Skeletal muscle cell (primary cell): Measurements from ENCODE around the gene GOLGA6L7.
"Not testable (repeated sequence)": the region's sequence is repeated elsewhere in the genome, so short reads cannot be mapped to it uniquely, and the experiment has no call there.

Experiments used
- DNase-seq: peaks from one replicate; pipeline ENCODE4 v3.0.0-alpha.2; 2010; ENCODE audit warnings: low read depth
- H3K4me3 ChIP-seq: 2 replicates; pipeline ENCODE4 v1.5.1; 2011; ENCODE audit warnings: low read depth, mild to moderate bottlenecking, control low read depth, low read length, moderate library complexity

The GOLGA6L7 gene

DNA sequence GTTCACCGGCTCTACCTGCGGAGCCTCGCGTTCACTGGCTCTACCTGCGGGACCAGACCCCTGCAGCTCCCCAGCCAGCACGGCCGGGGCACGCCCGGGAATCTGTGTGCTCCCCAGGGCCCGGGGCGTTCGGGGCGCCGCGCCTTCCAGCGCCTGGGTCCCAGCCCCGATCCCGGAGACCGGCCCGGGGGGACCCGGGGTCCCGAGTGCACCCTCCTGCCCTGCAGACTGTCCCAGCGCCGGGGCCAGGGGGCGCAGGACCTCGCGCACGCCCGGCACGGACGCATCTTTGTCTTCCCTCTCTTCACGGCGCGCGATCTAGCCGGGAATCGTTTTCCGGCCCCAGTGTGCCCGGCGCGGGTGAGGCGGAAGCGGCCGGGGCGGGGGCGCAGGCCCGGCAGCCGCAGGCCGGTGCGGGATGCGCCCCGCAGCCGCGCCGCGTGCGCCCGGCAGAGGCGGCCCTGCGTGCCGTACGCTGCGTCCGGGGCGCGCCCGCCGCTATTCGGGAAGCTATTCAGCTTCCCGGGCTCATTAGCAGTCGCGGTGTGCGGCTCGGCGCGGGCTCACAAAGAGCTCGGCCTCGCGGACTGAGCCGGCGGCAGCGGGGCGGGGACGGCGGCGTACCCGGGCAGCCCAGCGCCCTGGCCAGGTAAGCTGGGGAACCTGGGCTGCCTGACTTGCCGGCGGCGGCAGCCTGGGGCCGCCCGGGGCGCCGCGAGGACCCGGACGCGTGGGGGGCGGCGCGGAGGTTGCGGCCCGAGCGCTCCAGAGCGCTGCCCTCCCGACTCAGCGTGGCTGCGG, 37.4 kb upstream of the GOLGA6L7 start, which contains the start of gene APBA2:
Gene APBA2 (plus strand): TSS at position 345 of the 801 bp plus-strand sequence. CDS start 167,911 bp downstream, outside the sequence.
- peak within 1 kb of the TSS; percentile 72 for H3K4me3 ChIP-seq
- no peak for DNase-seq

DNA sequence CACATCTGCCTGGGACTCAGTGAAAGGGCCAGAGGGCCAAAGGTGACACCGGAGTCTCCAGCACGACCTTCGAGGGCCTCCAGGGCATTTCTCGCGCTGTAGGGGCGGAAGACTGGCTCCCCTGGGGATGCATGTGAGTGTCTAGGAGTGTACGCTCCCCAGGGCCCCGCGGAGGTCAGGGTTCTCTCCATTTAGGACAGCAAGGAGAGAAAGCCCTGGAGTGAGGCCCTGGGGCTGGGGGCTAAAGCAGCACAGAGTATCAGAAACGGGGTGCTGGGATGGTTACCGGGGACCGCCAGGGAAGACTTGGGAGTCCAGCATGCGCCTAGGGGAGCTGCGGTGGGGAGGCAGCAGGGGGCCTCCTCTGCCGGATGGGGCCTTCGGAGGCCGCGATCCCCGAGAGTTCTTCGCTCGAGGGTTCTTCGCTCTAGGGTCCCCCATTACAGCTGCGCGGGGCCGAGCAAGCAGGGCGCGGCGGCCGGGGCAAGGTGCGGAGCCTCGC, 36.7 kb upstream of the GOLGA6L7 start:
- DNase-seq: no peak
- peak overlapping the region; percentile 72 for H3K4me3 ChIP-seq

DNA sequence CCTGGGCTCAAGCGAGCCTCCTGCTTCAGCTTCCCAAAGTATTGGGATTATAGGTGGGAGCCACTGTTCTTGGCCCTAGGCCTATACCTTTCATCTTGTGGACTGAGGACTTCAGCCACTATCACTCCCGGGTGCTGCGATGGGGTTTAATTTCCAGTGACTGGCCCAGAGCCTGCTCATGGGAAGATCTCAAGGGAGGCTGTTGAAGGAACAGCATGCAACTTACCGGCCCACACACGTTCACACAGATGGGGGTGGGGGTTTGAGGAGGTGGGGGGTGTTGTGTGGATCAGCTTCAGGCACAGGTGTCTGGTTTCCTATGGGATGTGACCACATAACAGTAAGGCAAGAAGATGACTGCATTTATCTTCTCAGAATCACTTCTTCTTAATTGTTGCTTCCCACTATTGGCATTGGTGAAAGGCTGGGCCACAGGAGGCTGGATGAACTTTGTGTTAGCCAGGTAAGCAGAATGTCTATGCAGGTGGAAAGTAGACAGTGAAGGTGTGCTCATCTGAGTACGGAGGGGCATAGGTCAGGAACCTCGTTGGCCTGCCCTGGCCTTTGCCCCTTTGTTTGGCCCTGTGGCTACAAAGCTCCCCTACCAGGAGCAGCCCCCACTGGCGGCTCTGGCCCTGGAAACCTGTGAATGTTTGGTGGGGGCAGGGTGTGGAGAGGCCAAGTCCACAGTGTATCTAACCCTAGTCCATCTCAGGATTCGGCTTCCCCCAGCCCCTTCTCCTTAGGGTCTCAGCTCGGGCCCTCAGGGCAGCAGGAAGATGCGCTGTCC, 35.9 kb upstream of the GOLGA6L7 start:
- H3K4me3 ChIP-seq: no peak overlapping the region
- DNase-seq: no peak

DNA sequence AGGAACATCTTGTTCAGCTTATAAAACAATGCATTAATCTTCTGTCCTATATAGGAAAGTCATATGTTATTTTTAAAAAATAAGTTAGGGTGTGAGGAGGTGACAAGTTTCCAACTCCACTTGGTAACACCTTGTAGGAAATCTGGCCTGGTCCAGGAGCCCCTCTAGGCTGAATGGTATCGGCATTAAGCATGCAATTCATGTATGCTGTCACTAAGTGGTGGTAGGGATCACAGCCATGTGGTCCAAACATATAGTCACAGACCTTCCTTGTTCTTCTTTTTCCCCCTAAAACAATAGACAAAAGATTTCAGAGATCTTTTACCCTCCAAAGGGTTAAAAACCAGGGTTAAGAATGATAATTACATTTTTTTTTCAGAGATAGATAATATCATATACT, 33.2 kb upstream of the GOLGA6L7 start:
- no peak for DNase-seq
- no peak overlapping the region for H3K4me3 ChIP-seq

DNA sequence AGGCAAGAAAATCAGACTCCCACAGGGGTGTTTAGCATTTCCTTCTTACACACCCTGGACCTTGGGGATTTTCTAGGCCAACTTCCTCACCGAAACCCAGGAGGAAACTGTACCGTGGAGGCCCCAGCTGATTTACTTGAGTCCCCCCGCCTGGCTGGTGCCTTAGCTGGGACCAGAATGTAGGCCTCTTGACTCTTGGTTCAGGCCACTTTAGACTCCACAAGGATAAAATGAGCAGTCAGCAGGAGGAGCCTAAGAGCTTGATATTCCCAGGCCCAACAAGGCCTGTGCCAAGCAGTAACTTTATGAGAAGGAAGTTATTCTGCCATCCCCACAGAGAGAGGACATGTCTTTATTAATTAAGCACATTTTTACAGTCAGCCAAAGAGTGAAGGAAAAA, 32.7 kb upstream of the GOLGA6L7 start:
- no peak for DNase-seq

DNA sequence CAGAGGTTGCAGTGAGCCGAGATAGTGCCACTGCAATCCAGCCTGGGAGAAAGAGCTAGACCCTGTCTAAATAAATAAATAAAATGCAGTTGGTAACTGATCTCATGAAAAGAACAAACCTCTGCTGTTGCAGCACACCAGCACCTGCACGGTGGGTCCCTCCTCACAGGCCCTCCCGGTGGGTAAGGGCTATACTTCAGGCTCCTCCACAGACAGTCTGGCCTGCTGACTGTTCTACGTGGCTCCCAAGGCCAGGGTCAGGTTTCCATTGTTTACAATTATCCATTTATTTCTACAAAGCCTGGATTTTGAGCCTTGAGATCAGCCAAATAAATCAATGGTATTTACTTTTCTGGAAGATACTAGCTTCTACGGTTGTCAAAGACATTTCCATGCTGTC, 32.2 kb upstream of the GOLGA6L7 start:
- no peak for DNase-seq
- H3K4me3 ChIP-seq: no peak overlapping the region

More for the DNA sequence above, 32.7 kb upstream of the GOLGA6L7 start:
- H3K4me3 ChIP-seq: no peak overlapping the region

DNA sequence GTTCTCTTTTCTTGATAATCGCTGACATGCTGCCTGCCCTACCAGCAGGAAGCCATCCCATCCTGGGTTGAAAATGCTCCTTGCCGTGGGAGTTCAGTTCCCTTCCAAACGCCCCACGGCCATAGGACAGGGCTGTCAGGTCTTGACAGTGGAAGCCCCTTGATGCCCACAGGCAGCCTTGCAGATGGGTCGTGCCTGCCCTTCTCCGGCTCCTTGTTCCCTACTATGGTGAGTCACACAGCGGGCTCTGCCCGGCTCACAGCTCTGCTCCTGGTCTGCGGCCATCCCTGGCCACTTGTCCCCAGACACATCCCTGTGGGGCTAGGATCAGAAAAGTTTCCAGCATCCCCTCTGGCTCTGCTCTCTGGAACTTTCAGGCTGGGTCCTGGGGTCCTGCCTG, 31.1 kb upstream of the GOLGA6L7 start:
- DNase-seq: no peak
- H3K4me3 ChIP-seq: no peak overlapping the region

DNA sequence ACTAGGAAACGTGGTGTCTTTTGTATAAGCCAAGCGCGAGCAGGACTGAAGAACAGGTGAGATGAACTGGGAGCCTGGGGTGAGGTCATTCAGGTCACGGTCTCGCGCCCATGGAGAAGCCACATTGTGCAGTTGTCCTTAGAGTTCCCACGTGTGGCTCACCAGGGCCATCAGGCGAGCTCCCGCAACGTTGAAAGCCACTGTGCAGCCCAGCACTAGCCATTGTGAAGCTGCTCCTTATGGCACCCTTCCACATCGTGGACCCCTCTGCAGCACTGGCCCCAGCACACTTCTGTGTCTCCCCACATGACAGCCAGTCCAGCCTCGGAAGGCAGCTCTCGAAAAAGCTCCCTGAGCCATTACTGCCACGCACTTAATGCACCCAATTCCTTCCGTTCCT, 29.8 kb upstream of the GOLGA6L7 start:
- DNase-seq: no peak
- no peak overlapping the region for H3K4me3 ChIP-seq

DNA sequence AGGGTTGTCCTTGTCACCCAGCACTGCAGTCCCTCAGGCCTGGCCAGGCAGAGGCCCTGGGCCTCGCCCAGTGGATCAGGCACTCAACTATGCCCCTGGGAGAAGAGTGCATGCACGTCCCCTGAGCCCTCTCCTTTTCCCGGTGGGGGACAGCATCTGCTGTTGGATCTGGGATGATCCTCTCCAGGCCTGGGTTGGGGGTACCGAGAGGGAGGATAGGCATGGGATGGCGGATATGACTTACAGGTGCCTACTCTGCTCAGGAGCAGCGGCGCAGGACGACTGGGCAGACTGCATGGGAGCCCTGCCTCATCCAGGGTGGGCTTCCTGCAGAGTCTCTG, 28.4 kb upstream of the GOLGA6L7 start:
- H3K4me3 ChIP-seq: no peak overlapping the region
- no peak for DNase-seq

DNA sequence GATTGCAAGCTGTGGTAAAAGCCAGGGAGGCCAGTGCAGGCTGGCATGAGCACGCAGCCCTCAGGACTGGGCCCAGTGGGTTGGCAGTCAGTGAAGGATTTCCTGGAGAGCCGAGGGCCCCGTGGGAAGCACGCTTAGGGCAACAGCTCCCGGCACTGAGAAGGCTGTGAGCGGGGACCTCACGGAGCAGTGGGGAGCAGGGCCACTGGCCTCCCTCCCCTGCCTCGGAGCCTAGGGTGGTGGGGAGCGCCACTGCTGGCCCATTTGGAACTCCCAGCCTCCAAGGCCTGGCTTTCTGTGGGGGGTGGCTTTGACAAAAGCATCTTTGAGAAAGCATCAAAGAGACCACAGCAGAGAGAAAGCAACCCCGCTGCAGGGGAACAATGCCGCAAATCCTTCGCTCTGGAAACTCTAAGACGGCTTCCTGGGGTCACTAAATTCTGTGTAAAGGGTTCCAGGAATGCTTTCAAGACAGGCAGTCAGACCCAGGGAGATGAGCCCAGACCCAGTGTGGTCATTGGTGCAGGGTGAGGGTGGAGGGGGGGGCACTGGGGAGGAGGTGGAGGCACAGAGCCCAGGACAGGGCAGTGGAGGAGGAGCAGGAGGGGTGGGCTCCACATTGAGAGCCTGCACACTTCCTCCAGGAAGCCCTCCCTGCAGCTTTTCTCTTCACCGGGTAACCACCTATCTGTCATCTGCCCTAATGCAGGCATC, 27.8 kb upstream of the GOLGA6L7 start:
- no peak for DNase-seq
- no peak overlapping the region for H3K4me3 ChIP-seq

DNA sequence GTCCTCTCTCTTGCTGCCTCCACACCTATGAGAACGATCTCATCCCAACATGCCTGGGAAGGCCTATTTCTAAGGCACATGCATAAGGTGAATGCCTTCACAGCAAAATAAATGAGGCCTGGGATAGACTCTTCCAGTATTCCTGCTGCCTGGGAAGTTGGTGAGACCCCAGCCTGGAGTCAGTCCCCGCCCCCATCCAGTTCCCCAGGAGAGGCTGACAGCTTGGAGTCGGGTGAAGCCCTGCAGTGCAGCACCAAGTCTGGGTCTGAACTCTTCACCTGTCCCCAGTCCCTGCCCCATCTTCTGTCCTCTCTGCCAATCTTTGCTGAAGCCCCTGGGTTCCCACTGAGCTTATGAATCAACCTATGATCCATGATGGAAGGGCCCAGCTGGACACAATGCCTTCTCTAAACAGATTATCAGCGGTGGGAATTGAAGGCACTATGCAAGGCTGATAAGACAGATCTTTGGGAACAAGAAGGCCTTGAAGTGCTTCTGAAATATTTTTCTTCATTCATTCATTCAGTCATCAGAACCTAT, 27.1 kb upstream of the GOLGA6L7 start:
- no peak for DNase-seq
- no peak overlapping the region for H3K4me3 ChIP-seq

DNA sequence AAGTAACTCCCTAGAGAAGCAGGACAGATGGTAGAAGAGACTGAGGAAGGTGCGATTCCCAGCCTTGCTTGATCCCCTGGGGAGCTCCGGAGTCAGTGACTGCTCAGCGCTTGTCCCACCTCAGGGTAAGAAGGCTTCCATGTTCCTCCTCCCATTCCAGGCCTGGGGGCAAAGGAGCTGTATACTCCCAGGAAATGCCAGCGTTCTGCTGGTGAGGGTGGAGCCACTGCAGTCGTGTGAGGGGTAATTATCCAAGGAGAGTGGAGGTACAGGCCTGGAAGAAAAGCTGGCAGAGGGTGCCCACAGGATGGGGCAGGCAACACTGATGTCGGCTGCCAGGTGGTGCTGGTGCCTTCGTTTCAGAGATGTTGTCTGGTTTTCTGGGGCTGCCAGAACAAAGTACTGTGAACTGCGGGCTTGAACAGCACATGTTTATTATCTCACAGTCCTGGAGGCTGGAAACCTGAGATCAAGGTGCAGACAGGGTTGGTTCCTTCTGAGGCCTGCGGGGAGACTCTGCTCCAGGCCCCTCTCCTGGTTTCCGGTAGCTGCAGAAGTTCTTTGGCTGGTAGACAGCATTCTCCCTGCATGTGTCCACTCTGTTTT, 25.2 kb upstream of the GOLGA6L7 start:
- DNase-seq: no peak
- H3K4me3 ChIP-seq: no peak overlapping the region

DNA sequence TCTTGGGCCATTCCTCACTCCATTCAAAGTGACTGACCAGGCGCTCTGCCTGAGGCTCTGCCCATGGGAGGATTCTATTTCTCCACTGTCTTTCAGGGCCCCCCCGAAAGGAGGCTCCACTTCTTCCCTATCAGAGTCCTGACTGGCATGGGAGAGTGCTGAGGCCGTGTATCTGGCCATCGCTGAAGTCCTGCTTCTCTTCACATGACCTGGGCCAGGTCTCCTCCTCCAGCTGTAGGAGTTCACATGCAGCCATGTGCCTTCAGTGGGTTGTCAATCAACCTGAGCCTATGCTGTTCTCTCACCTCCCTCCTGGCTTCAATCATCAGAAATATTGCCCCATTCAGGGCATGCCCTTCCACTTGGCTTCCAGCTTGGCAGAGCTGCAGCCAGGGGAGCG, 24.6 kb upstream of the GOLGA6L7 start:
- no peak for DNase-seq

DNA sequence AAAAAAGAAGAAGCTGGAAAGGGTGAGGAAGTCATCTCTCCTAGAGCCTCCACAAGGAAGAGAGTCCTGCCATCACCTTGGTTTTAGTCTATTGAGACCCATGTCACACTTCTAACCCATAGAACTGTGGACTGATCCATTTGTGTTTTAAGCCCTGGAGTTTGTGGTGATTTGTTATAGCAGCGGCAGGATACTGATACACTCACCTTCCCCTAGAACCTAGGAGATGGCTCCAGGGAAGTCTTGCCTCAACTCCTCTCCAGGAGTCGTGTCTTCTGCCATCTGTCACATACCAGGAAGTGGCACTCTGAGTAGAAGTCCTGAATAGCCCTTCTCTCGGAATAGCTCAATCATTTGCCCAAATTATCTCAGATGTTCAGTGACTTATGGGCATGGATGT, 22.7 kb upstream of the GOLGA6L7 start:
- DNase-seq: no peak

More for the DNA sequence above, 24.6 kb upstream of the GOLGA6L7 start:
- H3K4me3 ChIP-seq: no peak overlapping the region

DNA sequence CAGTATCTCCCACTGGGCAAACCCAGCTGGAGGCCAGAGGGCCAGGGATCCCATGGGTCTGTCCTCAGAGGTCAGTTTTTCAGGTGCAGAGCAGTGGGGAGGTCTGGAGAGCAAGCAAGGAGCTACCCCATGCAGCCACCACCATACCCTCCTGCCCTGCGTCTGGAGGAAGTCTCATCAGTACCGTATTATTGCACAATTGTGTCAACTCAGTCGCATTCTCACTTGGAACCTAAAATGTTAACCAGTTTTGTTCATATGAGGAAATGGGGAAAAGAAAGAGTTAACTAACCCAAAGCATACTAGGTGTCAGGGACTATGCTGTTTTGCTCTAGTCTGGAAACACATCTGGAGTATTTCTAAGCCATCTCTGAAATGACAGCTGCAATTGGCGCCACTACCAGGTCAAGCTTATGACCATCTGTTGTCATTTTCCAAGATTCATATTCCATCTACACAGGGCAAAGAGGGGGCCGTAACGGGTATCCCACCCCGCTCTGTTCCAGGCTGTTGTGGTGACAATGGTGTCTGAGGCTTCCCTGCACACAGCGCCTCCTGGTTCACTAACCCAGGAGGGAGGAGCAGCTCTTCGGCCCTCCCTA, 20.4 kb upstream of the GOLGA6L7 start:
- no peak for DNase-seq

More for the DNA sequence above, 22.7 kb upstream of the GOLGA6L7 start:
- H3K4me3 ChIP-seq: no peak overlapping the region

DNA sequence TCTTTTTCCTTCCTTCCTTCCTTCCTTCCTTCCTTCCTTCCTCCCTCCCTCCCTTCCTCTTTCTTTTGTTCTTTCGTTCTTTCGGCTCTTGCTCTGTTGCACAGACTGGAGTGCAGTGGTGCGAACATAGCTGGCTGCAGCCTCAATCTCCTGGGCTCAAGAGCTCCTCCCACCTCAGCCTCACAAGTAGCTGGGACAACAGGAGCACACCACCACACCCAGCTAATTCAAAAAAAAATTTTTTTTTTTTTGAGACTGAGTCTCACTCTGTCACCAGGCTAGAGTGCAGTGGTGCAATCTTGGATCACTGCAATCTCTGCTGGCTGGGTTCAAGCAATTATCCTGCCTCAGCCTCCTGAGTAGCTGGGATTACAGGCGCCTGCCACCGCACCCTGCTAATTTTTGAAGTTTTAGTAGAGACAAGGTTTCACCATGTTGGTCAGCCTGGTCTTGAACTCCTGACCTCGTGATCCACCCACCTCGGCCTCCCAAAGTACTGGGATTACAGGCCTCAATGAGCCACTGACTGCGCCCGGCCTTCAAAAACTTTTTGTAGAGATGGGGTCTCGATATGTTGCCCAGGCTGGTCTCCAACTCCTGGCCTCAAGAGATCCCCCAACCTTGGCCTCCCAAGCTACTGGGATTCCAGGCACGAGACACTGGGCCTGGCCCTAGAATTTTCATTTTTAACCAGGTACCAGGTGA, 13.3 kb upstream of the GOLGA6L7 start:
- H3K4me3 ChIP-seq, DNase-seq: not testable (repeated sequence)

More for the DNA sequence above, 20.4 kb upstream of the GOLGA6L7 start:
- H3K4me3 ChIP-seq: no peak overlapping the region

DNA sequence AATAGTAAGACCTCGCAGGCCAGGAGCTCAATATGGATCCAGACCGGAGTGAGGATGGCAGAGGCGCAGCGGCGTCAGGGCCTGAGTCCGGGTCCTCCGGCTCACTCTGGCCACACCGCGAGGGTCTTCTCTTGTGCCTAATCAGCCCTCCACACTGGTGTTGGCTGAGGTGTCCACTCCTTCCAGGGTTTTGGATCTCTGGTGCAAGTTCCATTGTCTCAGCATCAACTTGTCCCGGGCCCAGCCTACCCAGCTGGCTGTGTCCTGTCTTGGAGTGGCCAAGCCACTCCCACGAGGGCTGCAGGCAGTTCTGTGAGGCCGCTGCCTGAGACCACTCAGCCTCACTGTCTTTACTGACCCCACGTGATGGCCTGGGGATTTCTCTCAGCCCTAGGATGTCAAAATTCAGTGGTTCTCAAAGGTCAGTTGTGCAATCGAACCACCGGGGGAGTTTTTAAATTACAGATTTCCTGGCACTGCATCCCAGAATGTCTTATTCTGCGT, 12.6 kb upstream of the GOLGA6L7 start:
- H3K4me3 ChIP-seq: no peak overlapping the region
- DNase-seq: peak; percentile 38

DNA sequence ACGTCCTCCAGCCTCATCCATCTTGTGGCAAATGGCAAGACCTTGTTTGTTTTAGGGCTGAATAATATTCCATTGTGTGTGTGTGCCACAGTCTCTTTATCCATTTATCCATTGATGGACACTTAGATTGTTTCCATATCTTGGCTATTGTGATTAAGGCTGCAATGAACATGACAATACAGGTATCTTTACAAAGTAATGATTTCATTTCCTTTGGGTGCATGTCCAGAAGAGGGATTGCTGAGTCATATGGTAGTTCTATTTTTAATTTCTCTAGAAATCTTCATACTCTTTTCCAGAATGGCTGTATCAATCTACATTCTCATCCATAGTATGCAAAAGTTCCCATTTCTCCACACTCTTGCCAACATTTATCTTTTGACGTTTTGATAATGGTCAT, 6.1 kb upstream of the GOLGA6L7 start:
- DNase-seq, H3K4me3 ChIP-seq: not testable (repeated sequence)
